Measurements from ENCODE around the gene TUBA3E.
"Not testable (repeated sequence)": the region's sequence is repeated elsewhere in the genome, so short reads cannot be mapped to it uniquely, and the experiment has no call there.

- TF ChIP-seq, protein P1, sequence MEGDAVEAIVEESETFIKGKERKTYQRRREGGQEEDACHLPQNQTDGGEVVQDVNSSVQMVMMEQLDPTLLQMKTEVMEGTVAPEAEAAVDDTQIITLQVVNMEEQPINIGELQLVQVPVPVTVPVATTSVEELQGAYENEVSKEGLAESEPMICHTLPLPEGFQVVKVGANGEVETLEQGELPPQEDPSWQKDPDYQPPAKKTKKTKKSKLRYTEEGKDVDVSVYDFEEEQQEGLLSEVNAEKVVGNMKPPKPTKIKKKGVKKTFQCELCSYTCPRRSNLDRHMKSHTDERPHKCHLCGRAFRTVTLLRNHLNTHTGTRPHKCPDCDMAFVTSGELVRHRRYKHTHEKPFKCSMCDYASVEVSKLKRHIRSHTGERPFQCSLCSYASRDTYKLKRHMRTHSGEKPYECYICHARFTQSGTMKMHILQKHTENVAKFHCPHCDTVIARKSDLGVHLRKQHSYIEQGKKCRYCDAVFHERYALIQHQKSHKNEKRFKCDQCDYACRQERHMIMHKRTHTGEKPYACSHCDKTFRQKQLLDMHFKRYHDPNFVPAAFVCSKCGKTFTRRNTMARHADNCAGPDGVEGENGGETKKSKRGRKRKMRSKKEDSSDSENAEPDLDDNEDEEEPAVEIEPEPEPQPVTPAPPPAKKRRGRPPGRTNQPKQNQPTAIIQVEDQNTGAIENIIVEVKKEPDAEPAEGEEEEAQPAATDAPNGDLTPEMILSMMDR (IDR thresholded peaks at IDR 0.05) = not testable (repeated sequence)
- not testable (repeated sequence) for TF ChIP-seq POLR2A (IDR thresholded peaks at IDR 0.05)
Observed at GRCh38 chr2:130187859-130188792, 10.1 kb downstream of the TUBA3E start.
